ENCODE data around the gene ACADVL. TPM values are rescaled to one million over a fixed set of nuclear protein-coding genes. Genes with fewer than 3 reads are reported as not detected.

The ACADVL gene
- total RNA-seq, 2 experiments from 2014 or later: 364 to 370 TPM

DNA sequence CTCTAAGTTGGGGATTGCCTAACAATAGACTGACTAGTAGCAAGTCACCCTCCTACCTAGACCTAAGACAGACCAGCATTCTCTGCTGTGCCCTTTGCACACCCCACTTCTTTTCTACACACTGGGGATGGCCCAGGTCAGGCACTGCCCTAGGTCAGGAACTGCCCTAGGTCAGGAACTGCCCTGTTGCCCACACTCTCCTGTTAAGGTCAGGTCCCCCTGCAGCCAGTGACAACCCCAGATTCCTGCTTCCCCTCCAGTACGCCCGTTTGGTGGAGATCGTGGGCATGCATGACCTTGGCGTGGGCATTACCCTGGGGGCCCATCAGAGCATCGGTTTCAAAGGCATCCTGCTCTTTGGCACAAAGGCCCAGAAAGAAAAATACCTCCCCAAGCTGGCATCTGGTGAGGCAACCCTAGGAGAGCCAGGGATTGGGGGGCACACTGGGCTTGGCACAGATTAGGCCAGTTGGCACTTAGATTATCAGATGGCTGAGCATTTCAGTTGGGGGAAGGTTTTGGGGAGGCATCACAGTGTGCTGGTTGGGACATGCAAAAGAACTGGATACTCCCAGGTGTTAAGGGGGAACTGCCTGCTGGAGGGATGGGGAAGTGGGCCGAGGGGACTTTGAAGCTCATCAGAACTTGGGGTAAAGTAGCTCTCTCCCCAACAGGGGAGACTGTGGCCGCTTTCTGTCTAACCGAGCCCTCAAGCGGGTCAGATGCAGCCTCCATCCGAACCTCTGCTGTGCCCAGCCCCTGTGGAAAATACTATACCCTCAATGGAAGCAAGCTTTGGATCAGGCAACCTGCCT lies 1.7 kb downstream of the ACADVL start:
- no peak for DNase-seq
- H3K4me3 Mint-ChIP-seq: peak overlapping the region; percentile 93
- H3K4me1 Mint-ChIP-seq: peaks cover 36% of the 10 kb centered on the region
- peaks cover 45% of the 10 kb centered on the region for H3K36me3 Mint-ChIP-seq (ENCODE audit: low read depth)
- no peaks in the 10 kb centered on the region for H3K9me3 Mint-ChIP-seq
- ChIA-PET CTCF (interaction anchor here (0.7 to 5.2 kb wide), 17 partner anchors 9 to 176 kb away, joined by 3 to 61 read pairs (median 4); partner anchors contain the start of genes ACAP1, CTDNEP1, DVL2 and ELP5), POLR2A (interaction anchor here (1.2 to 8.4 kb wide), 6 partner anchors 11 to 362 kb away, joined by 3 to 100 read pairs (median 8); partner anchors contain the start of genes CTDNEP1, DVL2, ELP5 and GABARAP)
- no peaks in the 10 kb centered on the region for H3K27me3 Mint-ChIP-seq
- peak overlapping the region; percentile 84 for H3K27ac Mint-ChIP-seq

DNA sequence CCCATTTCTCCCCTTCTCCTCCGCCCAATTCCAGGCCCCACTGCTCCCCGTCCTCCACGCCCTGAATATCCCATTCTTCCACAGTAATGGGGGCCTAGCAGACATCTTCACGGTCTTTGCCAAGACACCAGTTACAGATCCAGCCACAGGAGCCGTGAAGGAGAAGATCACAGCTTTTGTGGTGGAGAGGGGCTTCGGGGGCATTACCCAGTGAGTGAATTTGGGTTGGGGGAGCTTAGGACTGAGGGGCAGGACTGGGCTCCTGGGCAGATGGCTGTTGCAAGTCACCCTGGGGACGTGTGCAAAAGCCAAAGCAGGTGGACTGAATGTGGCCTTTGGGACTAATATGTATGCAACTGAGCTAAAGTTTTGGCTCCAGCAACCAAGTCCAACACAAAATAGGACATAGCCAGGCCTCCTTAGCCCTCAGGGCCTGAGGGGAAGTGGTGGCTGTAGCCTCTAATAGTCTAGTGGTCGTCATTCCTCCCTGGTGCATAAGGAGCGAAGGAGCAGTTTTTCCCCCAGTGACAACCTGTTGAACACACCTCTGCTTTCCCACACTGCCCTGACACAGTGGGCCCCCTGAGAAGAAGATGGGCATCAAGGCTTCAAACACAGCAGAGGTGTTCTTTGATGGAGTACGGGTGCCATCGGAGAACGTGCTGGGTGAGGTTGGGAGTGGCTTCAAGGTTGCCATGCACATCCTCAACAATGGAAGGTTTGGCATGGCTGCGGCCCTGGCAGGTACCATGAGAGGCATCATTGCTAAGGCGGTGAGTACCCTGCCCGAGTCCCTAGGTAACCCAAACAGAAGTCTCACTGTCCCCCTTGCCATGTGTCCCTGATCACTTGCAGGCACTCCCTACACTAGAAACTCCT lies 2.6 kb downstream of the ACADVL start:
- Mint-ChIP-seq H3K36me3 (ENCODE audit: low read depth) (peaks cover 50% of the 10 kb centered on the region), H3K27me3 (no peaks in the 10 kb centered on the region), H3K4me3 (no peak overlapping the region), H3K4me1 (peaks cover 33% of the 10 kb centered on the region), H3K27ac (no peak overlapping the region), H3K9me3 (no peaks in the 10 kb centered on the region)
- DNase-seq: no peak
- POLR2A ChIA-PET: interaction anchor here (1.8 to 8.4 kb wide), 2 partner anchors 12 to 18 kb away, joined by 6 to 100 read pairs; partner anchors contain the start of genes DVL2, GABARAP and PHF23
- CTCF ChIA-PET: interaction anchor here (4.0 to 5.2 kb wide), 2 partner anchors 15 to 74 kb away, joined by 44 to 61 read pairs; partner anchors contain the start of genes DVL2 and PHF23

DNA sequence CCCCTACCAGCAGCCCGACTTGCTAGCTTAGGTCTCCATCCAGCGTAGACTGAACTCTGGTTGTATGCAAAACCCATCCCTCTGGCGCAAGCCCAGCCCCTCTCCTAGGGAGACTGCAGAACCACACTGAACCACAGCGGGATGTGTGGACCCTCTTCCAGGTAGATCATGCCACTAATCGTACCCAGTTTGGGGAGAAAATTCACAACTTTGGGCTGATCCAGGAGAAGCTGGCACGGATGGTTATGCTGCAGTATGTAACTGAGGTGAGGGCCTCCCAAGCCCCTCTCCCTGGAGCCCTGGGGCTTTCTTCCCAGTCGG lies 3.2 kb downstream of the ACADVL start:
- H3K9me3 Mint-ChIP-seq: no peaks in the 10 kb centered on the region
- POLR2A ChIA-PET: interaction anchor here (1.8 to 8.4 kb wide), 2 partner anchors 11 to 17 kb away, joined by 6 to 100 read pairs; partner anchors contain the start of genes DVL2, GABARAP and PHF23
- CTCF ChIA-PET: interaction anchor here (5.2 kb wide), 1 partner anchor 14 kb away, joined by 44 read pairs; the partner anchor contains the start of genes DVL2 and PHF23
- no peak overlapping the region for H3K27ac Mint-ChIP-seq
- H3K4me1 Mint-ChIP-seq: peaks cover 30% of the 10 kb centered on the region
- H3K27me3 Mint-ChIP-seq: no peaks in the 10 kb centered on the region
- H3K36me3 Mint-ChIP-seq (ENCODE audit: low read depth): peaks cover 52% of the 10 kb centered on the region
- no peak overlapping the region for H3K4me3 Mint-ChIP-seq
- no peak for DNase-seq

- ChIA-PET POLR2A (interaction anchor here (0.8 to 8.4 kb wide), 3 partner anchors 10 to 17 kb away, joined by 3 to 100 read pairs (median 6); partner anchors contain the start of genes DVL2, GABARAP and PHF23), CTCF (interaction anchor here (0.6 to 5.2 kb wide), 3 partner anchors 8 to 14 kb away, joined by 3 to 44 read pairs (median 6); partner anchors contain the start of genes DVL2 and PHF23)
- no peak for DNase-seq
These were observed 3.6 kb downstream of the ACADVL start for GRCh38 chr17:7223375-7223774.

DNA sequence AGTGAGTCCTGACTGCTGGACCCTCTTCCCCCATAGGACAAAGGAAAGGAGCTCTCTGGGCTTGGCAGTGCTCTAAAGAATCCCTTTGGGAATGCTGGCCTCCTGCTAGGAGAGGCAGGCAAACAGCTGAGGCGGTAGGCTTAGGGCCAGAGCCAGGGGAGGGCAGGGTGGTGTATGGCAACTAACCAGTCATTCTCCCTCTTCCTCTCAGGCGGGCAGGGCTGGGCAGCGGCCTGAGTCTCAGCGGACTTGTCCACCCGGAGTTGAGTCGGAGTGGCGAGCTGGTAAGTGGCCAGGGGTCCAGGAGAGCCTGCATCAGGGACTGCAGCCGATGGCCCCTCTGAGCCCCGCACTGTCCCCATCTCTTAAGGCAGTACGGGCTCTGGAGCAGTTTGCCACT lies 4.4 kb downstream of the ACADVL start:
- no peak overlapping the region for H3K4me3 Mint-ChIP-seq
- DNase-seq: no peak
- peaks cover 63% of the 10 kb centered on the region for H3K36me3 Mint-ChIP-seq (ENCODE audit: low read depth)
- no peaks in the 10 kb centered on the region for H3K27me3 Mint-ChIP-seq
- CTCF ChIA-PET: interaction anchor here (1.0 kb wide), 1 partner anchor 9 kb away, joined by 3 read pairs; no protein-coding TSS in a partner anchor
- POLR2A ChIA-PET: interaction anchor here (0.8 to 8.4 kb wide), 3 partner anchors 9 to 16 kb away, joined by 3 to 100 read pairs (median 6); partner anchors contain the start of genes DVL2, GABARAP and PHF23
- no peaks in the 10 kb centered on the region for H3K9me3 Mint-ChIP-seq
- no peak overlapping the region for H3K27ac Mint-ChIP-seq
- H3K4me1 Mint-ChIP-seq: peaks cover 25% of the 10 kb centered on the region

More at GRCh38 chr17:7223375-7223774, 3.6 kb downstream of the ACADVL start:
- no peaks in the 10 kb centered on the region for H3K9me3 Mint-ChIP-seq
- no peaks in the 10 kb centered on the region for H3K27me3 Mint-ChIP-seq
- H3K4me3 Mint-ChIP-seq: no peak overlapping the region
- H3K27ac Mint-ChIP-seq: no peak overlapping the region
- H3K36me3 Mint-ChIP-seq (ENCODE audit: low read depth): peaks cover 56% of the 10 kb centered on the region
- H3K4me1 Mint-ChIP-seq: peaks cover 30% of the 10 kb centered on the region

DNA sequence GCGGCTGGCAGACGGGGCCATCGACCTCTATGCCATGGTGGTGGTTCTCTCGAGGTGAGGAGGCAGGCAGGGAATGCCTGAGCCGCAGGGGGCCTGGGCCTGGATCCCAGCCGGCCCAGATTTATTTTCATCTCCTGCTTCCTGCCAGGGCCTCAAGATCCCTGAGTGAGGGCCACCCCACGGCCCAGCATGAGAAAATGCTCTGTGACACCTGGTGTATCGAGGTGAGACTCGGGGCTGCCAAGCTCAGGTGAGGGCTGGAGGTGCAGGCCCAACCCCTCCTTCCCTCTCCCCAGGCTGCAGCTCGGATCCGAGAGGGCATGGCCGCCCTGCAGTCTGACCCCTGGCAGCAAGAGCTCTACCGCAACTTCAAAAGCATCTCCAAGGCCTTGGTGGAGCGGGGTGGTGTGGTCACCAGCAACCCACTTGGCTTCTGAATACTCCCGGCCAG lies 4.9 kb downstream of the ACADVL start:
- ChIA-PET CTCF (no interaction called here), POLR2A (interaction anchor here (1.2 to 8.4 kb wide), 2 partner anchors 11 to 15 kb away, joined by 4 to 100 read pairs; partner anchors contain the start of genes GABARAP and PHF23)
- no peaks in the 10 kb centered on the region for H3K9me3 Mint-ChIP-seq
- no peak overlapping the region for H3K4me3 Mint-ChIP-seq
- DNase-seq: no peak
- H3K27ac Mint-ChIP-seq: no peak overlapping the region
- H3K36me3 Mint-ChIP-seq (ENCODE audit: low read depth): peaks cover 68% of the 10 kb centered on the region
- H3K4me1 Mint-ChIP-seq: peaks cover 21% of the 10 kb centered on the region
- H3K27me3 Mint-ChIP-seq: no peaks in the 10 kb centered on the region

- Mint-ChIP-seq H3K27ac (no peak overlapping the region), H3K36me3 (ENCODE audit: low read depth) (peaks cover 68% of the 10 kb centered on the region), H3K27me3 (no peaks in the 10 kb centered on the region), H3K4me3 (no peak overlapping the region), H3K4me1 (peaks cover 14% of the 10 kb centered on the region), H3K9me3 (no peaks in the 10 kb centered on the region)
- DNase-seq: no peak
- ChIA-PET CTCF (no interaction called here), POLR2A (interaction anchor here (1.2 kb wide), 1 partner anchor 12 kb away, joined by 4 read pairs; no protein-coding TSS in a partner anchor)
These were observed 6.1 kb downstream of the ACADVL start for GRCh38 chr17:7225711-7226331.

GRCh38 chr17:7226721-7227710 lies 7.3 kb downstream of the ACADVL start:
- H3K27ac Mint-ChIP-seq: no peak overlapping the region
- peaks cover 10% of the 10 kb centered on the region for H3K4me1 Mint-ChIP-seq
- DNase-seq: no peak
- ChIA-PET CTCF (no interaction called here), POLR2A (no interaction called here)
- H3K4me3 Mint-ChIP-seq: no peak overlapping the region
- H3K9me3 Mint-ChIP-seq: no peaks in the 10 kb centered on the region
- H3K27me3 Mint-ChIP-seq: no peaks in the 10 kb centered on the region
- peaks cover 59% of the 10 kb centered on the region for H3K36me3 Mint-ChIP-seq (ENCODE audit: low read depth)

GRCh38 chr17:7228920-7229319 lies 9.2 kb downstream of the ACADVL start:
- H3K36me3 Mint-ChIP-seq (ENCODE audit: low read depth): peaks cover 49% of the 10 kb centered on the region
- H3K4me1 Mint-ChIP-seq: peaks cover 25% of the 10 kb centered on the region
- no peak overlapping the region for H3K27ac Mint-ChIP-seq
- H3K9me3 Mint-ChIP-seq: no peaks in the 10 kb centered on the region
- no peaks in the 10 kb centered on the region for H3K27me3 Mint-ChIP-seq
- POLR2A ChIA-PET: no interaction called here
- H3K4me3 Mint-ChIP-seq: no peak overlapping the region
- DNase-seq: no peak
- CTCF ChIA-PET: no interaction called here

GRCh38 chr17:7229504-7229903 lies 9.8 kb downstream of the ACADVL start:
- CTCF ChIA-PET: no interaction called here
- DNase-seq: no peak
- Mint-ChIP-seq H3K4me1 (peaks cover 26% of the 10 kb centered on the region), H3K36me3 (ENCODE audit: low read depth) (peaks cover 48% of the 10 kb centered on the region), H3K9me3 (no peaks in the 10 kb centered on the region), H3K4me3 (no peak overlapping the region), H3K27me3 (no peaks in the 10 kb centered on the region), H3K27ac (no peak overlapping the region)
- POLR2A ChIA-PET: no interaction called here

- peak overlapping the region; percentile 0 for H3K4me3 Mint-ChIP-seq
- H3K4me1 Mint-ChIP-seq: peaks cover 53% of the 10 kb centered on the region
- no peaks in the 10 kb centered on the region for H3K9me3 Mint-ChIP-seq
- H3K36me3 Mint-ChIP-seq (ENCODE audit: low read depth): peaks cover 55% of the 10 kb centered on the region
- DNase-seq: no peak
- no peaks in the 10 kb centered on the region for H3K27me3 Mint-ChIP-seq
- ChIA-PET CTCF (interaction anchor here (1.0 kb wide), 1 partner anchor 64 kb away, joined by 3 read pairs; no protein-coding TSS in a partner anchor), POLR2A (interaction anchor here (0.7 to 1.4 kb wide), 5 partner anchors 11 to 166 kb away, joined by 3 to 6 read pairs (median 3); no protein-coding TSS in a partner anchor)
- no peak overlapping the region for H3K27ac Mint-ChIP-seq
These were observed 12.4 kb downstream of the ACADVL start for GRCh38 chr17:7232114-7232513.
